GM23338 (cell line): ENCODE results near the gene PUM2. TPM values are rescaled to one million over a fixed set of nuclear protein-coding genes. Genes with fewer than 3 reads are reported as not detected.
A peak's percentile ranks its signal among the peaks of the same experiment; 100 is the strongest.

Experiments used
- ATAC-seq: fragments of 200-7000 bp; cut with Tn5 transposase; 3 replicates; pipeline ENCODE4 v1.9.1; 2020
- DNase-seq: peaks from one replicate; pipeline ENCODE4 v3.0.0-alpha.2; 2015; ENCODE audit warnings: low spot score
- H2AFZ ChIP-seq: fragments of 200-600 bp; sonication (generic); 2 replicates; pipeline ENCODE4 v1.8.0; 2016; ENCODE audit warnings: antibody characterized with exemption, mild to moderate bottlenecking, moderate library complexity
- H3F3A ChIP-seq: fragments of 200-600 bp; sonication (generic); replicated peaks from 2 replicates; pipeline ENCODE4 v1.8.0; 2017; ENCODE audit warnings: antibody characterized with exemption, mixed run types, low read depth
- H3K27ac ChIP-seq: fragments of 200-600 bp; sonication (generic); 2 replicates; pipeline ENCODE4 v1.6.1; 2016; ENCODE audit warnings: low read depth
- H3K27me3 ChIP-seq: fragments of 200-600 bp; sonication (generic); 2 replicates; pipeline ENCODE4 v1.8.0; 2016; ENCODE audit warnings: mild to moderate bottlenecking, mixed run types, moderate library complexity; ENCODE audit not compliant: insufficient read depth
- H3K36me3 ChIP-seq: fragments of 200-600 bp; sonication (generic); 2 replicates; pipeline ENCODE4 v1.8.0; 2016; ENCODE audit warnings: mild to moderate bottlenecking; ENCODE audit not compliant: insufficient read depth
- H3K4me1 ChIP-seq: fragments of 200-600 bp; sonication (generic); 2 replicates; pipeline ENCODE4 v1.8.0; 2016; ENCODE audit warnings: mild to moderate bottlenecking, moderate library complexity; ENCODE audit not compliant: insufficient read depth
- H3K4me2 ChIP-seq: fragments of 200-600 bp; sonication (generic); 2 replicates; pipeline ENCODE4 v1.7.1; 2017; ENCODE audit warnings: mixed run types
- H3K4me3 ChIP-seq: fragments of 200-600 bp; sonication (generic); 2 replicates; pipeline ENCODE4 v1.6.1; 2016; ENCODE audit warnings: mixed run types
- H3K79me2 ChIP-seq: fragments of 200-600 bp; sonication (generic); replicated peaks from 2 replicates; pipeline ENCODE4 v1.8.0; 2017; ENCODE audit warnings: mild to moderate bottlenecking; ENCODE audit not compliant: insufficient read depth
- H3K9me2 ChIP-seq: fragments of 200-600 bp; sonication (generic); 2 replicates; pipeline ENCODE4 v1.8.0; 2017; ENCODE audit not compliant: insufficient read depth
- H4K20me1 ChIP-seq: fragments of 200-600 bp; sonication (generic); replicated peaks from 2 replicates; pipeline ENCODE4 v1.8.0; 2017; ENCODE audit warnings: mild to moderate bottlenecking; ENCODE audit not compliant: insufficient read depth
- H3K27ac Mint-ChIP-seq: 2 replicates; pipeline ENCODE4 v1.8.0; 2020; ENCODE audit warnings: inconsistent platforms, mild to moderate bottlenecking, moderate library complexity, mixed read lengths
- H3K27me3 Mint-ChIP-seq: 3 replicates; pipeline ENCODE4 v1.8.0; 2022; ENCODE audit warnings: low read depth, mild to moderate bottlenecking, moderate library complexity, mixed read lengths, inconsistent platforms; ENCODE audit not compliant: insufficient read depth, poor library complexity
- H3K36me3 Mint-ChIP-seq: 3 replicates; pipeline ENCODE4 v1.8.0; 2021; ENCODE audit warnings: low read depth, mild to moderate bottlenecking, inconsistent platforms, moderate library complexity, mixed read lengths
- H3K4me1 Mint-ChIP-seq: 3 replicates; pipeline ENCODE4 v1.8.0; 2020; ENCODE audit warnings: mild to moderate bottlenecking, inconsistent platforms, mixed read lengths
- H3K4me3 Mint-ChIP-seq: 3 replicates; pipeline ENCODE4 v1.8.0; 2021; ENCODE audit warnings: moderate library complexity, mild to moderate bottlenecking, inconsistent platforms, mixed read lengths
- H3K9me3 Mint-ChIP-seq: 3 replicates; pipeline ENCODE4 v1.8.0; 2020; ENCODE audit warnings: moderate library complexity, mild to moderate bottlenecking, inconsistent platforms, mixed read lengths
- CREB1 ChIP-seq: fragments of 250-450 bp; sonication (Bioruptor Pico); IDR thresholded peaks from 2 replicates; pipeline ENCODE4 v1.5.0; 2020; ENCODE audit warnings: low read depth, mild to moderate bottlenecking, moderate library complexity
- CTCF ChIP-seq, 2 experiments: fragments of 200-600 bp in 1 of 2; sonication (generic) in 1 of 2; conservative IDR thresholded peaks; 2 replicates each; pipeline versions ENCODE4 v1.5.1 to v1.6.1; 2016 to 2017; ENCODE audit warnings: antibody characterized with exemption in 2 of 2, low read depth in 2 of 2, mild to moderate bottlenecking in 2 of 2, moderate library complexity in 1 of 2
- EZH2 ChIP-seq: fragments of 200-600 bp; sonication (generic); IDR thresholded peaks from one replicate; pipeline ENCODE4 v1.8.0; 2017; ENCODE audit warnings: antibody characterized with exemption, mild to moderate bottlenecking, low read depth; ENCODE audit not compliant: unreplicated experiment
- EZH2phosphoT487 ChIP-seq: fragments of 200-600 bp; sonication (generic); IDR thresholded peaks from one replicate; pipeline ENCODE4 v1.8.1; 2018; ENCODE audit warnings: antibody characterized with exemption; ENCODE audit not compliant: unreplicated experiment
- JUNB ChIP-seq: IDR thresholded peaks from one replicate; pipeline ENCODE4 v1.6.1; 2016; ENCODE audit warnings: antibody characterized with exemption; ENCODE audit not compliant: unreplicated experiment
- NANOG ChIP-seq: IDR thresholded peaks from 2 replicates; pipeline ENCODE4 v1.6.1; 2016; ENCODE audit warnings: antibody characterized with exemption, borderline replicate concordance
- POLR2AphosphoS5 ChIP-seq: IDR thresholded peaks from 2 replicates; pipeline ENCODE4 v1.6.1; 2016; ENCODE audit warnings: antibody characterized with exemption, low read depth
- STAT1 ChIP-seq: IDR thresholded peaks from one replicate; pipeline ENCODE4 v1.6.1; 2016; ENCODE audit warnings: antibody characterized with exemption; ENCODE audit not compliant: unreplicated experiment
- ZNF114 ChIP-seq: fragments of 250-450 bp; sonication (Bioruptor Pico); IDR thresholded peaks from 2 replicates; pipeline ENCODE4 v1.5.0; 2020; ENCODE audit warnings: mild to moderate bottlenecking, moderate library complexity
- ZNF331 ChIP-seq: fragments of 250-450 bp; sonication (Bioruptor Pico); IDR thresholded peaks from 2 replicates; pipeline ENCODE4 v1.5.0; 2020; ENCODE audit warnings: low read depth, mild to moderate bottlenecking, moderate library complexity
- ZNF462 ChIP-seq: fragments of 250-450 bp; sonication (Bioruptor Pico); IDR thresholded peaks from 2 replicates; pipeline ENCODE4 v1.5.0; 2020; ENCODE audit warnings: mild to moderate bottlenecking, moderate library complexity
- polyA plus RNA-seq: library from polyadenylated mRNA; unstranded; fragments of >200 nt; fragmentation: Nextera tagmentation; extraction: Ambion mirVana; gene quantifications from 2 replicates; pipeline ENCODE4 v1.2.1, GENCODE V29; 2016
- total RNA-seq: library from RNA; depleted of rRNA; stranded (reverse); fragments of >200 nt; shearing (Covaris generic); gene quantifications from 2 replicates; pipeline ENCODE4 v1.2.3, GENCODE V29; 2014
- TF ChIP-seq, protein P1 (sequence below): IDR thresholded peaks from 2 replicates; pipeline ENCODE4 v1.6.1; 2016; ENCODE audit warnings: antibody characterized with exemption
- TF ChIP-seq, protein P2 (sequence below): IDR thresholded peaks from one replicate; pipeline ENCODE4 v1.6.1; 2018; ENCODE audit warnings: antibody characterized with exemption; ENCODE audit not compliant: unreplicated experiment

PUM2 gene
- total and polyA plus RNA-seq, 2 experiments from 2014 or later = 29.9 to 94.1 TPM

GRCh38 chr2:20313659-20314058, 37.0 kb downstream of the PUM2 start:
- no peaks in the 10 kb centered on the region for H3K27me3 ChIP-seq
- Mint-ChIP-seq H3K4me3 (no peak overlapping the region), H3K27ac (0 out of 2 replicates have a peak overlapping the region, but pooled peaks have one; percentile 12), H3K27me3 (peaks cover 3% of the 10 kb centered on the region), H3K36me3 (peaks cover 62% of the 10 kb centered on the region; the same call in 2 of the 3 replicates), H3K4me1 (peaks cover 27% of the 10 kb centered on the region), H3K9me3 (no peaks in the 10 kb centered on the region)
- 0 out of 2 replicates have a peak, but pooled peaks cover 4% of the 10 kb centered on the region for H4K20me1 ChIP-seq
- no peaks in the 10 kb centered on the region for H3F3A ChIP-seq
- H3K36me3 ChIP-seq = peaks cover 25% of the 10 kb centered on the region; the same call in 1 of the 2 replicates
- ATAC-seq = no peak
- DNase-seq = no peak
- no peak overlapping the region for H3K4me3 ChIP-seq
- no peak overlapping the region for H3K27ac ChIP-seq
- peaks cover 31% of the 10 kb centered on the region for H3K4me1 ChIP-seq
- TF ChIP-seq EZH2 (no peak), POLR2AphosphoS5 (no peak), ZNF462 (CRISPR knock-in tag) (no peak), ZNF114 (CRISPR knock-in tag) (no peak), CTCF (conservative IDR thresholded peaks at IDR 0.05; ENCODE audit: low read depth in 2 of 2) (no peak), CREB1 (CRISPR knock-in tag) (no peak), JUNB (no peak), STAT1 (no peak), ZNF331 (CRISPR knock-in tag) (no peak), EZH2phosphoT487 (no peak), NANOG (no peak)
- TF ChIP-seq, protein P1, sequence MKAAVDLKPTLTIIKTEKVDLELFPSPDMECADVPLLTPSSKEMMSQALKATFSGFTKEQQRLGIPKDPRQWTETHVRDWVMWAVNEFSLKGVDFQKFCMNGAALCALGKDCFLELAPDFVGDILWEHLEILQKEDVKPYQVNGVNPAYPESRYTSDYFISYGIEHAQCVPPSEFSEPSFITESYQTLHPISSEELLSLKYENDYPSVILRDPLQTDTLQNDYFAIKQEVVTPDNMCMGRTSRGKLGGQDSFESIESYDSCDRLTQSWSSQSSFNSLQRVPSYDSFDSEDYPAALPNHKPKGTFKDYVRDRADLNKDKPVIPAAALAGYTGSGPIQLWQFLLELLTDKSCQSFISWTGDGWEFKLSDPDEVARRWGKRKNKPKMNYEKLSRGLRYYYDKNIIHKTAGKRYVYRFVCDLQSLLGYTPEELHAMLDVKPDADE = no peak
- TF ChIP-seq, protein P2, sequence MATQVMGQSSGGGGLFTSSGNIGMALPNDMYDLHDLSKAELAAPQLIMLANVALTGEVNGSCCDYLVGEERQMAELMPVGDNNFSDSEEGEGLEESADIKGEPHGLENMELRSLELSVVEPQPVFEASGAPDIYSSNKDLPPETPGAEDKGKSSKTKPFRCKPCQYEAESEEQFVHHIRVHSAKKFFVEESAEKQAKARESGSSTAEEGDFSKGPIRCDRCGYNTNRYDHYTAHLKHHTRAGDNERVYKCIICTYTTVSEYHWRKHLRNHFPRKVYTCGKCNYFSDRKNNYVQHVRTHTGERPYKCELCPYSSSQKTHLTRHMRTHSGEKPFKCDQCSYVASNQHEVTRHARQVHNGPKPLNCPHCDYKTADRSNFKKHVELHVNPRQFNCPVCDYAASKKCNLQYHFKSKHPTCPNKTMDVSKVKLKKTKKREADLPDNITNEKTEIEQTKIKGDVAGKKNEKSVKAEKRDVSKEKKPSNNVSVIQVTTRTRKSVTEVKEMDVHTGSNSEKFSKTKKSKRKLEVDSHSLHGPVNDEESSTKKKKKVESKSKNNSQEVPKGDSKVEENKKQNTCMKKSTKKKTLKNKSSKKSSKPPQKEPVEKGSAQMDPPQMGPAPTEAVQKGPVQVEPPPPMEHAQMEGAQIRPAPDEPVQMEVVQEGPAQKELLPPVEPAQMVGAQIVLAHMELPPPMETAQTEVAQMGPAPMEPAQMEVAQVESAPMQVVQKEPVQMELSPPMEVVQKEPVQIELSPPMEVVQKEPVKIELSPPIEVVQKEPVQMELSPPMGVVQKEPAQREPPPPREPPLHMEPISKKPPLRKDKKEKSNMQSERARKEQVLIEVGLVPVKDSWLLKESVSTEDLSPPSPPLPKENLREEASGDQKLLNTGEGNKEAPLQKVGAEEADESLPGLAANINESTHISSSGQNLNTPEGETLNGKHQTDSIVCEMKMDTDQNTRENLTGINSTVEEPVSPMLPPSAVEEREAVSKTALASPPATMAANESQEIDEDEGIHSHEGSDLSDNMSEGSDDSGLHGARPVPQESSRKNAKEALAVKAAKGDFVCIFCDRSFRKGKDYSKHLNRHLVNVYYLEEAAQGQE = no peak
- no peaks in the 10 kb centered on the region for H3K9me2 ChIP-seq
- H3K4me2 ChIP-seq = no peak overlapping the region
- H2AFZ ChIP-seq = no peak overlapping the region
- peaks cover 71% of the 10 kb centered on the region for H3K79me2 ChIP-seq
